Uterus (tissue), 2 donors: ENCODE measurements around the gene CCR5.

Experiments used
- CTCF ChIP-seq, 4 experiments: fragments of 200-600 bp in 2 of 4; fragments of 450-650 bp in 2 of 4; sonication (generic) in 2 of 4; IDR thresholded peaks; one replicate each; pipeline ENCODE4 v1.5.1; 2016 to 2019; ENCODE audit warnings: antibody characterized with exemption in 4 of 4, mild to moderate bottlenecking in 2 of 4, moderate library complexity in 1 of 4
- POLR2A ChIP-seq, 2 donors: fragments of 450-650 bp; IDR thresholded peaks; one replicate each; pipeline ENCODE4 v1.6.1; 2016; ENCODE audit warnings: antibody characterized with exemption in 2 of 2, mild to moderate bottlenecking in 1 of 2, moderate library complexity in 1 of 2

GRCh38 chr3:46417841-46418611, 47.3 kb downstream of the CCR5 start:
- no peak for TF ChIP-seq CTCF (IDR thresholded peaks at IDR 0.05)
- no peak for TF ChIP-seq POLR2A (IDR thresholded peaks at IDR 0.05)
